NT2/D1 (cell line): ENCODE results near the gene TPP1.
A peak's percentile ranks its signal among the peaks of the same experiment; 100 is the strongest.

Source experiments
- DNase-seq: peaks from one replicate; pipeline ENCODE4 v3.0.0-alpha.2; 2011; ENCODE audit warnings: low read depth, low spot score
- H3K27me3 ChIP-seq: 2 replicates; pipeline ENCODE4 v1.6.0; 2011; ENCODE audit warnings: mild to moderate bottlenecking; ENCODE audit not compliant: insufficient read length, insufficient read depth
- H3K36me3 ChIP-seq: 2 replicates; pipeline ENCODE4 v1.6.1; 2011; ENCODE audit warnings: mild to moderate bottlenecking, low read length, mixed read lengths; ENCODE audit not compliant: insufficient read depth, insufficient read length
- H3K4me1 ChIP-seq: 2 replicates; pipeline ENCODE4 v1.5.1; 2011; ENCODE audit not compliant: insufficient read depth, insufficient read length
- H3K4me3 ChIP-seq: 2 replicates; pipeline ENCODE4 v1.5.1; 2011; ENCODE audit warnings: low read depth; ENCODE audit not compliant: insufficient read length
- H3K9ac ChIP-seq: 2 replicates; pipeline ENCODE4 v1.6.0; 2011; ENCODE audit warnings: low read depth; ENCODE audit not compliant: insufficient read length
- H3K9me3 ChIP-seq: 2 replicates; pipeline ENCODE4 v1.5.1; 2011; ENCODE audit warnings: mild to moderate bottlenecking, low read length; ENCODE audit not compliant: insufficient read depth
- SUZ12 ChIP-seq: IDR thresholded peaks from 2 replicates; pipeline ENCODE4 v1.6.1; 2011; ENCODE audit not compliant: insufficient read length, insufficient read depth; ENCODE audit errors: extremely low read depth
- YY1 ChIP-seq: IDR thresholded peaks from 2 replicates; pipeline ENCODE4 v1.6.1; 2011; ENCODE audit not compliant: insufficient read length, insufficient read depth
- ZNF274 ChIP-seq: IDR thresholded peaks from 2 replicates; pipeline ENCODE4 v1.6.1; 2011; ENCODE audit warnings: mild to moderate bottlenecking, low read depth, low read length

Gene TPP1

DNA sequence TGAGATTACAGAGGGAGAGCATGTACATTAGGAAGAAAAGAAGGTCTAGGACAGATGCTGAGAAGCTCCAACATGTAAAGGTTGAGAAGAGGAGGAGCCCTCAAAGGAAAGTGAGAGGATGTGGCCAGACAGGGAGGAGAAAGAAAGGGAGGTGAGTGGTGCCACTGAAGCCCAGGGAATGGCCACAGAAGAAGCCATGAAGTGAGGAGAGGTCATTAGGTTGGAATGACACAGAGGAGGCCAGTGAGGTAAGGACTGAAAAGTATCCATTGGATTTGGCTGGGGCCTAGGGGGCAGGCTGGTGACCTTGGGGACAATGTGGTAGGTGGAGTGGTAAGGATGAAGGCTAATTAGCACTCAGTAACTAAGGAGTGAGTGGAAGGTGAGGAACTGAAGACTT lies 39.4 kb upstream of the TPP1 start:
- Histone ChIP-seq H3K9me3 (no peaks in the 10 kb centered on the region), H3K4me3 (no peak overlapping the region), H3K27me3 (peaks cover 37% of the 10 kb centered on the region), H3K4me1 (peaks cover 5% of the 10 kb centered on the region), H3K9ac (no peak overlapping the region), H3K36me3 (no peaks in the 10 kb centered on the region)
- DNase-seq: no peak
- TF ChIP-seq SUZ12 (no peak), ZNF274 (no peak), YY1 (no peak)

DNA sequence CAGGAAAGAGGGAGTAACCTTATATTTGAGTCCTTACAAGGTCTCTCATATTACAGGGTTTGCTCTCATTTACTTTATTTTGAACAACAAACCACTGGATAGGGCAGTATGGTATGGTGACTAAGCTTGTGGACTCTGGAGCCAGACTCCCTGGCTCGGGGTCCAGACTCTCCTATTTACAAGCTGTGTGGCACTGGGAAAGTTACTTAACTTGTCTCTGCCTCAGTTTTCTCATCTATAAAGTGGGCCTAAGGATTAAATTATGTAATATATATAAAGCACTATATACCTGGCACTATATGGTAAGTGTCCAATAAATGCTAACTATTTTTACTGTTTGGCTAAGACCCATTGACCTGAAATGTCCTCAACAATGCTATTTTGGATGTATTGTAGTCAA lies 38.1 kb upstream of the TPP1 start:
- H3K4me1 ChIP-seq: peaks cover 5% of the 10 kb centered on the region
- no peak overlapping the region for H3K4me3 ChIP-seq
- H3K27me3 ChIP-seq: peaks cover 39% of the 10 kb centered on the region
- no peaks in the 10 kb centered on the region for H3K36me3 ChIP-seq
- no peak overlapping the region for H3K9ac ChIP-seq
- DNase-seq: no peak
- no peak for TF ChIP-seq YY1
- no peak for TF ChIP-seq ZNF274
- no peak for TF ChIP-seq SUZ12
- no peaks in the 10 kb centered on the region for H3K9me3 ChIP-seq

DNA sequence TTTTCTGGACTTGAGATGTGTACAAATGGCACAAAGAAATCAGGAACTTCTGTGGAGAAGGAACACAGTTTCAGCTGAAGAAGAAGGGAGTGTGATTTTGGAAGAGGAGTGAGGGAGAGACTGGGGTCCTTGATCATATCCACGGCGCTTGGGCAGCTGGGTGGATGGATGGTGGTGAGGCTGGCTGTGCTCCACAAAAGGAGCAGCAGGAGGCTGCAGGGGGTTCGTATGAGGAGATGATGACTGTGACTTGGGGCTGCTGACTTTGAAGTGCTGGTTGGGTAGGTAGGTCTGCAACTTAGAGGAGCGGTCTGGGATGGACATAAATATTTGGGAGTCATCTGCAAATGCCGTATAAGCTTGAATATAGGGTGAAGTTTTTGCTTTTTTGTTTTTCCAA lies 37.7 kb upstream of the TPP1 start:
- H3K9ac ChIP-seq: no peak overlapping the region
- peaks cover 5% of the 10 kb centered on the region for H3K4me1 ChIP-seq
- H3K36me3 ChIP-seq: no peaks in the 10 kb centered on the region
- no peak for TF ChIP-seq YY1
- TF ChIP-seq SUZ12: no peak
- TF ChIP-seq ZNF274: no peak
- peaks cover 40% of the 10 kb centered on the region for H3K27me3 ChIP-seq
- H3K9me3 ChIP-seq: no peaks in the 10 kb centered on the region
- H3K4me3 ChIP-seq: no peak overlapping the region
- no peak for DNase-seq

DNA sequence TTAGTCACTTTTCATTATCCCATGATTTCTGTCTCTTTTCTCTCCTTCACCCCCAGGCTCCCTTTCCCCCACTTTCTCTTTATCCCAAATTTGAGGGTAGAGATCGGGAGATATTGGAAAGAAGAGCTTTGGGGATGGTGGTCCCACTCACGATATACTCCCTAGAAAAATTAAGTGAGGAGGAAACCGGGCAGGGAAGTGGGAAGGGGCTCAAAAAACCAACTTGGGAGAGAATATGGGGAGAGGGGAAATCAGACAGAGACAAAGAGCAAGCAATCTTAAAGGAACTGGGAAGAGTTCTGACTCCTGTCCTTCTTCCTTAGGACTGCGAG lies 37.3 kb upstream of the TPP1 start:
- Histone ChIP-seq H3K4me3 (peak overlapping the region; percentile 50), H3K36me3 (no peaks in the 10 kb centered on the region), H3K27me3 (peaks cover 40% of the 10 kb centered on the region), H3K9ac (peak overlapping the region; percentile 27), H3K4me1 (peaks cover 5% of the 10 kb centered on the region), H3K9me3 (no peaks in the 10 kb centered on the region)
- no peak for TF ChIP-seq YY1
- TF ChIP-seq ZNF274: no peak
- TF ChIP-seq SUZ12: no peak
- DNase-seq: no peak

DNA sequence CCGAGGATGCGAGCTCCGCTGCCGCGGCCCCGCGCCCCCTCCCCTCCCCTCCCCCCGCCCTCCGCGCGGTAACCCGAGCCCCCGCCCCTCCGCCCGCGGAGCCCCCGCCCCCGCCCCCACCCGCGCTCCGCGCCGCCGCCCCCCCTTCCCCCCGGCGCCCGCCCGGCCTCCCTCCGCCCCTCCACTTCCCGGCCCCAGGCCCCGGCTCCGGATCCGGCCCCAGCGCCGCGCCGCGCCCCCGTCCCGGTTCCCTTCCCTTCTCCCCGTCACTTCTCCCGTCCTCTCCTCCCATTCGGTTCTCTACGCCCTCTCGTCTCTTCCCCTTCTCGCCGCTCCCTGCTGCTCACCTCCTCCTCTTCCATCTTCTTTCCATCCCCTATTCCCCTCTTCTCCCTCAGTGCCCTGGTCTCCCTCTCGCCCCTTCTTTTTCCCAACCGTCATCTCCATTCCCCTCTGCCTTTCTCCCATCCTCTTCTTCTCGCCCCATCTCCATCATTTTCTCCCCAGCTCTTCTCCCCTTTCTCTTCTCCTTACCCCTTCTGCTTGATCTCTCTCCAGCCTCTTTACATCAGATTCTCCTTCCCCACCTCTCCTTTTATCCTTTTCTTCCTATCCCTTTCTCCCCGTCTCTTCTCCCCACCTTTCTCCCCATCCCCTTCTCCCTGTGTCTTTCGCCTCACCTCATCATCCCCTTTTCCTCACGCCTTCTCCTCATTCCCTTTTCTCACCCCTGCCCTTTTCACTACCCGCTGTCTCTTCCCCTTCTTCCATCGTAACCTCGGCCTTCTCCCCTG lies 36.8 kb upstream of the TPP1 start, which contains the start of gene DCHS1:
DCHS1 (minus strand) TSS at position 20 of the 794 bp plus-strand sequence. CDS start 14,196 bp downstream, outside the sequence.
- Histone ChIP-seq H3K9me3 (no peaks in the 10 kb centered on the region), H3K4me3 (peak within 1 kb of the TSS; percentile 55), H3K9ac (peak within 1 kb of the TSS; percentile 71), H3K27me3 (peaks cover 40% of the 10 kb centered on the region), H3K4me1 (peaks cover 5% of the 10 kb centered on the region), H3K36me3 (no peaks in the 10 kb centered on the region)
- no peak for TF ChIP-seq SUZ12
- TF ChIP-seq ZNF274: no peak
- no peak for TF ChIP-seq YY1
- DNase-seq: no peak

DNA sequence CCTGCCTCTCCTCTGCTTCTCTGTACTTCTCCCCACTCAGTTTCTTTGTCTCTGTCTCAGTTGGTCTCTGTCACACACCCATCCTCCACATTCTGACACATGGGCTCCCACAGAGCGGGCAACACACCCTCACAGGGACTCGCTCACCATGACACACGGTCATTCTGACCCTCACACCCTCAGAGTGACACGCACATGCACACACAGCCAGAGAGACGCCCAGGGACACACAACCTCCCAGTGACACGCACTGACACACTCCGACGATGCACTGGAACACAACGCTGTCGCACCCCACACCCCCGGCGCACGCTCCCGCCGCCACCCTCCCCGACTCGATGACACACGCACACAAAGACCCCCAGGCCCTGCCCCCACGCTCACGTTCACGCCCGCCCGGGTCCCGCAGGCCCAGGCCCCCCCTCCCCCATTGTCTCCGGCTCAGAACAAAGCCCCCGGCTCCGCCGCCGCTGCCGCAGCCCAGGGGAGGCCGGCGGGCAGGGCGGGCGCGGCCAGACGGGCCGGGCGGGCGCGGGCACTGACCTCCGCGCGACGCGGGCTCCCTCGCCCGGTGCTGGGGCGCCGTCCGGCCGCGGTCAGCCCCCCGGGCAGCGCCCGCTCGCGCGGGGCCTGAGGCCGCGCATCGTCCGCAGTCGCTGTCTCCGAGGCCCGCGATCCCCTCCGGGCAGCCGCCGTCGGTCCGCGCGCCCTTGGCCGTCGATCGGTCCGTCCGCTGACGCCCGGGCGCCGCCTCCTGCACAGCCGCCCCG lies 36.0 kb upstream of the TPP1 start:
- H3K27me3 ChIP-seq: peaks cover 40% of the 10 kb centered on the region
- DNase-seq: no peak
- TF ChIP-seq YY1: no peak
- no peak for TF ChIP-seq SUZ12
- no peak for TF ChIP-seq ZNF274
- no peaks in the 10 kb centered on the region for H3K36me3 ChIP-seq
- peak overlapping the region; percentile 55 for H3K4me3 ChIP-seq
- H3K9me3 ChIP-seq: no peaks in the 10 kb centered on the region
- peaks cover 5% of the 10 kb centered on the region for H3K4me1 ChIP-seq
- peak overlapping the region; percentile 71 for H3K9ac ChIP-seq

DNA sequence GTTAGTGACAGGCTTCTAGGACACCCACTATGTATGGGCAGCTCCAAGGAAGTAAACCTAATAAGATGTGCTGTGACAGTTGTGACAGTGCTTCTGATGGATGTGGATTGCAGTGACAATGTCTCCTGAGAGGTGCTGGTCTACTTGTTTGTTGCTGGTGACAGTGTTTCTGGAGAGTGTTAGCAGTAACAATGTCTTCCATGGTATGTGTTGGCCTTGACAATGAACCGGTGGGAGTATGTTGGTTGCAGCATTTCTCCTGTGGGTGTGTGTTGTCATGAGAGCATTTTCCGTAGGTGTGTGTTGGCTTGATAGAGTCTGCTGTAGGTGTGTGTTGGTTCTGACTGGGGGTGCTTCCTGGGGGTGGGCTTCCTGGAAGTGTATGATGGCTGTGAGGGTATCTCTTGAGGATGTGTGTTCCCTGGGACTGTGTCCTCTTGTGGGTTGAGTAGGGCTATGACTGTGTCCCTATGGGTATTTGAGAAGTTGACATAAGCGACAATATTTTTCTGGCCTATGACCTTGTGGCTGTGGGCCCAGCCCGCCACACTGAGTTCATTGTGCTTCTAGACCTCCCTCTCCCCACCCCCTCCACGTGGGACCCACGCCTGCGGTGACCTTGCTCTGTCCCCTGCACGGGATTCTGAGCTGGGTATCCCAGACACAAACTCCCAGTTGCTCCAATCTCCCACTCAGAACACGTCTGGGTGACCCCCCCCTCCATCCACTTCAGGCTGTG lies 35.2 kb upstream of the TPP1 start:
- TF ChIP-seq YY1 (no peak), SUZ12 (no peak), ZNF274 (no peak)
- Histone ChIP-seq H3K9me3 (no peaks in the 10 kb centered on the region), H3K9ac (no peak overlapping the region), H3K27me3 (peaks cover 40% of the 10 kb centered on the region), H3K4me1 (peaks cover 5% of the 10 kb centered on the region), H3K4me3 (peak overlapping the region; percentile 55), H3K36me3 (no peaks in the 10 kb centered on the region)
- no peak for DNase-seq
